ENCODE data around the gene GALM.
"Not testable (repeated sequence)": the region's sequence is repeated elsewhere in the genome, so short reads cannot be mapped to it uniquely, and the experiment has no call there.

Gene GALM

DNA sequence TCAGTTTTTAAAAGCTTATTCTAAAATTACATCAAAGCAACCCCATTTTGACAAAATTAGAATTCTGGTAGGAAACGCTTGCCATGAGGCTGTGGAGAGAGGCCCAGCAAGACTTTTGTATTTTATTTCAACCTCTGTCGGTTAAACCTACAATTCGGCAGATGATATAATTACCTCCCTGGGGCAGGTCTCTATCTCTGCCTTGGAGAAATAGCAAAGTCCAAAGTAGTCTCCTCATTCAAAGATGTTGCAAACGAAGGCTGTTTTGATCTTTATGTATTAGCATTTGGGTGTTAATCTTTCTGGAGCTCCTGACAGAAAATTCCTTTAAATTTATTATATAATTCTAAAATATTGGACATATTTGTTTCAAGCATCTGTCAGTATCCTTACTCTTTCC, 35.6 kb downstream of the GALM start:
- no peak overlapping the region for H3K27ac ChIP-seq (ENCODE audit: low read depth, low read length)
- H3K4me1 ChIP-seq (ENCODE audit: control insufficient read depth, insufficient read depth, low read length), result no peaks in the 10 kb centered on the region
- H3K36me3 ChIP-seq (ENCODE audit: control insufficient read depth, insufficient read depth, low read length), result no peaks in the 10 kb centered on the region
- H3K4me3 ChIP-seq (ENCODE audit: low read depth, low read length), result no peak overlapping the region
- no peaks in the 10 kb centered on the region for H3K9me3 ChIP-seq (ENCODE audit: control insufficient read depth, insufficient read depth, low read depth, low read length)
- no peaks in the 10 kb centered on the region for H3K27me3 ChIP-seq (ENCODE audit: control insufficient read depth, insufficient read depth, low read length)
- H3K9ac ChIP-seq (ENCODE audit: low read length), result no peak overlapping the region

DNA sequence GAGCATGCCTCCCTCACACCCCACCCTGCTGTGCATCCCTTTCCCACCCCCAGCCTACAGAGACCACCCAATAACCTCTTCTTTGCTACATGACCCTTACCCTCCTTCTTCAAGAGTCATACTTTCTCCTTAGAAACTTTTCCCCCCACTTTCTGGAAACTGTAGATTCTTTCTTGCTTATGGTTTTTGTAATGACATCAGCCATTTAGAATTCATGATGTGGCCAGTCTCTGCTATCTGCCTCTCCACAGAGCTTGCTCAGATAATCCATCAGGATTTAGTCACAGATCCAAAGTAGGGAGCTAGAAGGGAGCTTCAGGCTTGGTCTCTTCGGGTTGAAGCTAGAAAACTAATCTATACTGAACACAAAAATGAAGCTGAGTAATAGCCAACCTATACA, 36.5 kb downstream of the GALM start:
- H3K9me3 ChIP-seq (ENCODE audit: control insufficient read depth, insufficient read depth, low read depth, low read length), result no peaks in the 10 kb centered on the region
- no peak overlapping the region for H3K9ac ChIP-seq (ENCODE audit: low read length)
- no peak overlapping the region for H3K4me3 ChIP-seq (ENCODE audit: low read depth, low read length)
- no peaks in the 10 kb centered on the region for H3K27me3 ChIP-seq (ENCODE audit: control insufficient read depth, insufficient read depth, low read length)
- H3K27ac ChIP-seq (ENCODE audit: low read depth, low read length), result no peak overlapping the region
- H3K36me3 ChIP-seq (ENCODE audit: control insufficient read depth, insufficient read depth, low read length), result no peaks in the 10 kb centered on the region
- H3K4me1 ChIP-seq (ENCODE audit: control insufficient read depth, insufficient read depth, low read length), result no peaks in the 10 kb centered on the region

DNA sequence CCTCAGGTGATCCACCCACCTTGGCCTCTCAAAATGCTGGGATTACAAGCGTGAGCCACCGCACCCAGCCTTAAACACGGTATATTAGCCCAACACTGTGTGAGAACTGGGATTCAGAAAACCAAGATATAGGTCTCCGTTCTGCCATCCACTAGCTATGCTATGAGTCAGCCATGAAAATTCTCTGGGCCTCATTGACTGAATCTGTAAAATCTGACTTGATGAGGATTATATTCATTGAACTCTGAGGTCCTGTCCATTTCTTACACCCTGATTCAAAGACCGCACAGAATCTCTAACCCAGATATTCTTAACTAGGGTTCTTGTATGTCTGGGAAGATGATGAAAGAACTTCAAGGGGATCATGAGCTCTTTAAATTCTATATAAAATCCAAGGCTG, 37.4 kb downstream of the GALM start:
- H3K9ac ChIP-seq (ENCODE audit: low read length); H3K27ac ChIP-seq (ENCODE audit: low read depth, low read length); H3K27me3 ChIP-seq (ENCODE audit: control insufficient read depth, insufficient read depth, low read length); H3K4me1 ChIP-seq (ENCODE audit: control insufficient read depth, insufficient read depth, low read length); H3K4me3 ChIP-seq (ENCODE audit: low read depth, low read length); H3K9me3 ChIP-seq (ENCODE audit: control insufficient read depth, insufficient read depth, low read depth, low read length); H3K36me3 ChIP-seq (ENCODE audit: control insufficient read depth, insufficient read depth, low read length): not testable (repeated sequence)

DNA sequence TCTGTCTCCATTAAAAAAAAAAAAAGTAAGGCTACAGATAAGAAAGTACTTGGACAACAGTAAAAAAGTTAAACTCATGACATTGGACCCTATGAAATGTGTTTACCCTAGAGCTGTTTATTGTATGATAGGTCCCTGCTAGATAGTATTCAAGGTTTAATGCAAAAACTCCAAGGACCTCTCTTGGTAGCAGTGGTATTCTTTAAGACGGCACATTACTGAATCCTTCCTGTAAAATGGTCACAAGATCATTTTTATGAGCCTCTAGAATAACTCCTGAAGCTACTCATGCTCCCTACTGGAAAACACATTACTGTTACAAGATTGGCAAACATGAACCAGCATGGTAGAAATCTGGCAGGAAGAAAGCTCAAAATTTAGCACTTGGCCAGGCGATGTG, 38.8 kb downstream of the GALM start:
- H3K27me3 ChIP-seq (ENCODE audit: control insufficient read depth, insufficient read depth, low read length), result no peaks in the 10 kb centered on the region
- no peaks in the 10 kb centered on the region for H3K9me3 ChIP-seq (ENCODE audit: control insufficient read depth, insufficient read depth, low read depth, low read length)
- no peaks in the 10 kb centered on the region for H3K36me3 ChIP-seq (ENCODE audit: control insufficient read depth, insufficient read depth, low read length)
- no peak overlapping the region for H3K9ac ChIP-seq (ENCODE audit: low read length)
- peaks cover 12% of the 10 kb centered on the region for H3K4me1 ChIP-seq (ENCODE audit: control insufficient read depth, insufficient read depth, low read length)
- H3K4me3 ChIP-seq (ENCODE audit: low read depth, low read length), result no peak overlapping the region
- H3K27ac ChIP-seq (ENCODE audit: low read depth, low read length), result no peak overlapping the region

DNA sequence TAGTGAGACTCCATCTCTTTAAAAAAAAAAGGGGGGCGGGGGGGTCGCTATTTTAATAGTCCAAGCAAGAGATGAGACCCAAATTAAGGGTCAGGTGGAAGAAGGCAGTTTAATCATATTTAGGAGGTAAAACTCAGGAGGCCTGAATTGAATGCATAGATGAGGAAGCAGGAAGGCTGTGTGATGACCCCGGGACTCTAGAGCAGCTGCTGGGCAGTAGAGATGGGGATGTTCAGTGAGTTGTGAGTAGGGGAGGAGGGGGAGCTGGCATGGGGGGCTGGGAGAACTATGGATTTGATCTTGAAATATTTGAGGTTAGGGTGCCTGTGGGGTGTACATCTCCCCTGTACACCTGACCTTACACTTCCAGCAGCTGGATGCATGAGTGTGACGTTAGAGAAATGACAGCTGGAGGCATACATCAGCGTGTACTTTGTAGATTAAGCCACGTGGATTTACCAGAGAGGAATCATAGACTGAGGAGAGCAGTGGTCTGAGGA, 41.0 kb downstream of the GALM start:
- no peak overlapping the region for H3K4me3 ChIP-seq (ENCODE audit: low read depth, low read length)
- H3K27me3 ChIP-seq (ENCODE audit: control insufficient read depth, insufficient read depth, low read length), result no peaks in the 10 kb centered on the region
- H3K36me3 ChIP-seq (ENCODE audit: control insufficient read depth, insufficient read depth, low read length), result peaks cover 5% of the 10 kb centered on the region; the same call in 1 of the 2 replicates
- 0 out of 2 replicates have a peak, but pooled peaks cover 2% of the 10 kb centered on the region for H3K9me3 ChIP-seq (ENCODE audit: control insufficient read depth, insufficient read depth, low read depth, low read length)
- H3K4me1 ChIP-seq (ENCODE audit: control insufficient read depth, insufficient read depth, low read length), result peaks cover 15% of the 10 kb centered on the region
- H3K27ac ChIP-seq (ENCODE audit: low read depth, low read length), result no peak overlapping the region
- H3K9ac ChIP-seq (ENCODE audit: low read length), result no peak overlapping the region

DNA sequence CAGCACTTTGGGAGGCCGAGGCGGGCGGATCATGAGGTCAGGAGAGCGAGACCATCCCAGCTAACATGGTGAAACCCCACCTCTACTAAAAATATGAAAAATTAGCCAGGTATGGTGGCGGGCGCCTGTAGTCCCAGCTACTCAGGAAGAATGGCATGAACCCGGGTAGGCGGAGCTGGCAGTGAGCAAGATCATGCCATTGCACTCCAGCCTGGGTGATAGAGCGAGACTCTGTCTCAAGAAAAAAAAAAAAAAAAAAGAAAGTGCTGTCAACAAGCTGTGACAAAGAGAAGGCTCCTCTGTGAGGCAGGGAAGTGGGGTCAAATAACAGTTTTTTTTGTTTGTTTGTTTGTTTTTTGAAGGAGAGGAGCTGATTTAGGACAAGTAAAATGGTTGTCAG, 42.6 kb downstream of the GALM start:
- H3K9ac ChIP-seq (ENCODE audit: low read length); H3K27ac ChIP-seq (ENCODE audit: low read depth, low read length); H3K9me3 ChIP-seq (ENCODE audit: control insufficient read depth, insufficient read depth, low read depth, low read length); H3K27me3 ChIP-seq (ENCODE audit: control insufficient read depth, insufficient read depth, low read length); H3K4me3 ChIP-seq (ENCODE audit: low read depth, low read length); H3K36me3 ChIP-seq (ENCODE audit: control insufficient read depth, insufficient read depth, low read length): not testable (repeated sequence)
- peaks cover 15% of the 10 kb centered on the region for H3K4me1 ChIP-seq (ENCODE audit: control insufficient read depth, insufficient read depth, low read length)

DNA sequence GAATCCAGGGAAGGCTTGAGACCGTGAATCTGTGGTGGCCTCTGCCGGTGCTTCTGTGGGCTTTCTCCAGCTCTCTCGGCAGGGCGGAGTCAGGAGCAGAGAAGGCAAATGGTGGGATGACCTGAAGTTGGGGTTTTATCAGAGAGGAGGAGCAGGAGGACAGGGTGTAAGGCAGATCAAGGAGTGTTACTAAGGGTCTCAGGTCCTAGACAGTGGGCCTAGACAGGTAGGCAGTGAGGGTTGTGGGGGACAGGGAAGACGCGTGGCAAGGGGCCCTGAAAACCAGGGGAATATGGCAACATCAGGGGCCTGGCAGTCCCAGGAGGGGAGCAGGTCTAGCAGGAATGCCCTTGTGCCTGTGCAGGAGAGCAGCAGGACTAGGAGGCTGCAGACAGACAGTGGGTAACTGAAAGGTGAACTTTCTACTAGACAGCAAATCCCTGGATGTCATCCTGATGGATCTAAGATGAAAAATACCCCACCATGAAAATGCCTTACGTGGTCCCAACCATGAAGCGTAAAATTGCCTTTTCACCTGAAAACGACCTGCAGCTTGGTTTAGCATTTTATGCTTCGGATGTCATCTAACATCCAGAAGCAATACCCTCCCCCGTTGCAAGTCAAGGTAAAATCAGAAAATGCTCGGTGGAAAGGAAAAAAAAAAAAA, 43.1 kb downstream of the GALM start:
- Histone ChIP-seq H3K27ac (ENCODE audit: low read depth, low read length) (no peak overlapping the region), H3K4me1 (ENCODE audit: control insufficient read depth, insufficient read depth, low read length) (peaks cover 15% of the 10 kb centered on the region), H3K9me3 (ENCODE audit: control insufficient read depth, insufficient read depth, low read depth, low read length) (0 out of 2 replicates have a peak, but pooled peaks cover 2% of the 10 kb centered on the region), H3K4me3 (ENCODE audit: low read depth, low read length) (no peak overlapping the region), H3K9ac (ENCODE audit: low read length) (no peak overlapping the region), H3K27me3 (ENCODE audit: control insufficient read depth, insufficient read depth, low read length) (no peaks in the 10 kb centered on the region), H3K36me3 (ENCODE audit: control insufficient read depth, insufficient read depth, low read length) (peaks cover 5% of the 10 kb centered on the region; the same call in 1 of the 2 replicates)

DNA sequence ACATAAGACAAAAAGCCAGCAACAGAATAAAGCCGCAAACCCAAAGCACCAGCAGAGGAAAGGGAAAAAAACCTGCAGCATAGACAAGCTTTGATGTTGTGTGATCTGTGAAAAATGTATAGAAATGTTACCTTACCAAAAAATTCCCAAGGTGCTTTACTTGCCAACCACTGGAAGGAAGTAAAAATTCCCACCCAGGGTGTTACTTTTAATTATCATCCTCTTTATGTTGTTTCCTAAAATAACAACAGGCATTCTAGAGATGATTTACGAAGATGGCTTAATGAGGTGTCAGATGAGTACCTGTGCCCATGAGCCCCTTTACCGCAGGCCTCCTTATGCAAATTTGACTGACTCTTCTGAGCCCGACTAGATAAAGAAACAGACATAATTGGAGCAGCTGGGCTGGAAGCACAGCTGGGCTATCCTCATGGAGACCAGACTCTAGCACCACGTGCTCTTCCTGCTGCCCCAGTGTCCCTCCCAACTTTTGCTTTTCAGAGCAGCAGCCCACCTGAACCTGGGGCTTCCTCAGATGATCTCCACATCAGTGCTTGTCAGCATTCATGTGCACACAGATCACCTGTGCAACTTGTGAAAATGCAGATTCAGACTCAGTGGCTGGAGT, 43.8 kb downstream of the GALM start:
- no peaks in the 10 kb centered on the region for H3K27me3 ChIP-seq (ENCODE audit: control insufficient read depth, insufficient read depth, low read length)
- no peak overlapping the region for H3K4me3 ChIP-seq (ENCODE audit: low read depth, low read length)
- no peak overlapping the region for H3K27ac ChIP-seq (ENCODE audit: low read depth, low read length)
- H3K9ac ChIP-seq (ENCODE audit: low read length), result no peak overlapping the region
- H3K9me3 ChIP-seq (ENCODE audit: control insufficient read depth, insufficient read depth, low read depth, low read length), result 0 out of 2 replicates have a peak, but pooled peaks cover 2% of the 10 kb centered on the region
- H3K4me1 ChIP-seq (ENCODE audit: control insufficient read depth, insufficient read depth, low read length), result peaks cover 15% of the 10 kb centered on the region
- peaks cover 5% of the 10 kb centered on the region; the same call in 1 of the 2 replicates for H3K36me3 ChIP-seq (ENCODE audit: control insufficient read depth, insufficient read depth, low read length)

DNA sequence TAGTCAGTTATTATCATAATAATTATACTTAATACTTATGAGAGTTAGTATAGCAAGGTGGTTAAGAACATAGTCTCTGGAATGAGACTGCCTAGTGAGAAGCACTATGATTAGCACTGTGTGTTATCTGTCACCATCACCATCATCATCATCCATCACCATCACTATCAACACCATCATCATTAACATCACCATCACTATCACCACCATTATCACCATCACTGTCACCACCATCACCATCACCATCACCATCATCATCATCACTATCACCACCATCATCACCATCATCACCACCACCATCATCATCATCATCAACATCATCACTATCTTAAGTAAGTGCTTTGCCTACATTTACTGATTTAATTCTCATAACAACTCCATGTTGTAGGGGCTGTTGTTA, 45.6 kb downstream of the GALM start:
- peaks cover 15% of the 10 kb centered on the region for H3K4me1 ChIP-seq (ENCODE audit: control insufficient read depth, insufficient read depth, low read length)
- peaks cover 5% of the 10 kb centered on the region; the same call in 1 of the 2 replicates for H3K36me3 ChIP-seq (ENCODE audit: control insufficient read depth, insufficient read depth, low read length)
- H3K27ac ChIP-seq (ENCODE audit: low read depth, low read length), result no peak overlapping the region
- 0 out of 2 replicates have a peak, but pooled peaks cover 2% of the 10 kb centered on the region for H3K9me3 ChIP-seq (ENCODE audit: control insufficient read depth, insufficient read depth, low read depth, low read length)
- no peak overlapping the region for H3K9ac ChIP-seq (ENCODE audit: low read length)
- H3K4me3 ChIP-seq (ENCODE audit: low read depth, low read length), result no peak overlapping the region
- H3K27me3 ChIP-seq (ENCODE audit: control insufficient read depth, insufficient read depth, low read length), result no peaks in the 10 kb centered on the region

DNA sequence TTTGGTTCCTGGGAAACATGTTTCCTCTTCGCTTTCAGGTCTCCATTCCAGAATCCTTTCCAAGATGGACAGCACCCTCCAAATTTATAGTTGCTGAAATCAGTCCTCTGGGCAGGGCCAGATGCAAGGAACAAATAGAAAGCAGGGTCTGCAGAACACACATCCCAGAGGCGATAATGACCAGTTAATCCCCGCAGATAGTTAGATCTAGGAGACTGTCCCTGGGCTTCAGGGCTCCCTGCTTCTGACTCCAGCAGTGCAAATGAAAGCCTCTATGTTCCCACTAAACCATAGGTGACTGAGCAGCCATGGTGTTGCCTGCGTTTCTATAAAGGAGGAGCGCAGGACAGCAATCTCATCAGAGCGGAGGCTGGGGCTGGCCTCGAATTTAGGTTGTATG, 46.5 kb downstream of the GALM start:
- 0 out of 2 replicates have a peak, but pooled peaks cover 2% of the 10 kb centered on the region for H3K9me3 ChIP-seq (ENCODE audit: control insufficient read depth, insufficient read depth, low read depth, low read length)
- H3K27ac ChIP-seq (ENCODE audit: low read depth, low read length), result no peak overlapping the region
- H3K36me3 ChIP-seq (ENCODE audit: control insufficient read depth, insufficient read depth, low read length), result peaks cover 5% of the 10 kb centered on the region; the same call in 1 of the 2 replicates
- peaks cover 15% of the 10 kb centered on the region for H3K4me1 ChIP-seq (ENCODE audit: control insufficient read depth, insufficient read depth, low read length)
- H3K4me3 ChIP-seq (ENCODE audit: low read depth, low read length), result no peak overlapping the region
- H3K9ac ChIP-seq (ENCODE audit: low read length), result no peak overlapping the region
- no peaks in the 10 kb centered on the region for H3K27me3 ChIP-seq (ENCODE audit: control insufficient read depth, insufficient read depth, low read length)

DNA sequence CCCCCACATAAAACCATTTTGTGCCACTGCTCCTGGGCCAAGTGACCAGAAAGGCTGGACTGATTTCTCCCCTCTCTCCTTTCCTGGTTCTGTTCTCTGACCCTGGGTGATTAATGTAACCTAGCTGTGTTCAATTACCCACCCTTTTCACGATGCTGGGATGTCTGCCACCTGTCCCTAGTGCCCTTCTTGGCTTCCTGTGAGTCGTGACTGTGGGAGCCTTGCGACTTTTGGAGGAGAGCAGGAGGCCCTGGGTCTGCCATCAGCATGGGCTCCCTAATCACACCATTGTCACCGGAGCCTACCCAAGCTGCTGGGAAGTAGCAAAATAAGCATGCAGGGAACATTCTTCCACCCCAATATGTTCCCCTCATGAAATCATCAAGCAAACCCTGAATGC, 47.0 kb downstream of the GALM start:
- Histone ChIP-seq H3K9me3 (ENCODE audit: control insufficient read depth, insufficient read depth, low read depth, low read length) (0 out of 2 replicates have a peak, but pooled peaks cover 2% of the 10 kb centered on the region), H3K4me3 (ENCODE audit: low read depth, low read length) (no peak overlapping the region), H3K9ac (ENCODE audit: low read length) (no peak overlapping the region), H3K36me3 (ENCODE audit: control insufficient read depth, insufficient read depth, low read length) (peaks cover 5% of the 10 kb centered on the region; the same call in 1 of the 2 replicates), H3K4me1 (ENCODE audit: control insufficient read depth, insufficient read depth, low read length) (peaks cover 15% of the 10 kb centered on the region), H3K27ac (ENCODE audit: low read depth, low read length) (no peak overlapping the region), H3K27me3 (ENCODE audit: control insufficient read depth, insufficient read depth, low read length) (no peaks in the 10 kb centered on the region)

Measured in HUES6 (cell line).